WI38 (cell line): ENCODE data around the gene DNAJC1.
"Not testable (repeated sequence)": the region's sequence is repeated elsewhere in the genome, so short reads cannot be mapped to it uniquely, and the experiment has no call there.

Experiments
- H3K4me3 ChIP-seq: 2 replicates; pipeline ENCODE4 v1.5.1; 2011; ENCODE audit warnings: low read depth, mild to moderate bottlenecking, control low read depth, low read length
- CTCF ChIP-seq: IDR thresholded peaks from 2 replicates; pipeline ENCODE4 v1.5.1; 2012; ENCODE audit warnings: low read depth, mild to moderate bottlenecking, control low read depth, low read length

Gene DNAJC1

GRCh38 chr10:22034333-22034732 lies 30.8 kb upstream of the DNAJC1 start:
- TF ChIP-seq CTCF = no peak
- H3K4me3 ChIP-seq = no peak overlapping the region

GRCh38 chr10:22032268-22032667 lies 28.7 kb upstream of the DNAJC1 start:
- H3K4me3 ChIP-seq = not testable (repeated sequence)

DNA sequence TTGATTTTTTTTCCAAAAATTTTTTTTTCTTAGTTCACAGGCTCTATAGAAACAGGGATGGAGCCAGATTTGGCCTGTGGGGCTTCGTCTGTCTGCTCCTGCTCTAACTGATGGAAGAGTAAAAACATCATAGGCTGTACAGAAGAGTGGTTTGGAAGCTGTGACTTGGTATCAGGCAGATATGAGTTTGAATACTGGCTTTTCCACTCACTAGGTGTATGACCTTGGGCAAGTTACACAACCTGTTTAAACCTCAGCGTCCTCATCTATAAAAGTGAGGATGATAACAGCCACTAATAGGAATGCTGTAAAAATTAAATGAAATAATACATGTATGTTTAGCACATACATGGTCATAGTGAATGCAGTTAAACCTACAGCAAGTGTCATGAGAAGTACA lies 26.9 kb upstream of the DNAJC1 start:
- TF ChIP-seq CTCF = no peak
- no peak overlapping the region for H3K4me3 ChIP-seq

DNA sequence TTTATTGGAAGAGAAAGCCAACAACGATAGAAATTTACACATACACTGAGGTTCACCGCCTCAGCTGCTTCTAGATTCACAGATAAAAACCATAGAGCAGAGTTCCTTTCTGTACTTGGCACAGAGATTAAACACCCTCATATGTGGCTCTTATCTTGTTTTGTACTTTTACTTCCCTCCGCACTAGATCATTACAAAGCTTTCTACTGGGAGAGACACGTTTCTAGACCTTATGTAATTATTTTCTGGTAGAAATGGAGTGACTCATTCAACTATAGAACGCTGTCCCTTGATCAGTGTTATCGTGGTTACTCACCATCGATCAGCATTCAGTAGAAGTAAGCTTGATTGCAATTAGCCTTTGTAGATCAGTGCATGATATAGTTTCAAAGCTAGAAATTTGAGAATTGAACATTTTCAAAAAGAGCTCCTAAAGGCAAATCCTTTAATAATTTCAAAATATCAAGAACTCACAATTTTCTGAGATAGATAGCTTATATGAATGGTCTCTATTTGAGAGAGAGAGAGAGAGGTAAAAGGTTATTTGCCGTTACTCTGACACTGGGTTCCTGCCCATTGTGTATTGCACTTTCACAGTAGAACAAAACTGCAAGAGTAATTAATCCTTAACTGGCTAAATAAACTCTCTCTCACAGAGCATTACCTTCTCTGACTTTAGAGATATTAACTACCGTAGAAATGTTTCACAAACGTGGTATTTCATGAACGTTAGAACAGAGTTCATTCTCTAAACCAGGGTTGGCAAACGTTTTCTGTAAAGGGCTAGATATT lies 26.1 kb upstream of the DNAJC1 start:
- H3K4me3 ChIP-seq = no peak overlapping the region

GRCh38 chr10:22027364-22028238 lies 24.1 kb upstream of the DNAJC1 start:
- TF ChIP-seq CTCF = no peak
- H3K4me3 ChIP-seq = no peak overlapping the region

More for the DNA sequence above, 26.1 kb upstream of the DNAJC1 start:
- TF ChIP-seq CTCF = no peak

- TF ChIP-seq CTCF = no peak
- no peak overlapping the region for H3K4me3 ChIP-seq
Observed at GRCh38 chr10:22026287-22026686, 22.8 kb upstream of the DNAJC1 start.

DNA sequence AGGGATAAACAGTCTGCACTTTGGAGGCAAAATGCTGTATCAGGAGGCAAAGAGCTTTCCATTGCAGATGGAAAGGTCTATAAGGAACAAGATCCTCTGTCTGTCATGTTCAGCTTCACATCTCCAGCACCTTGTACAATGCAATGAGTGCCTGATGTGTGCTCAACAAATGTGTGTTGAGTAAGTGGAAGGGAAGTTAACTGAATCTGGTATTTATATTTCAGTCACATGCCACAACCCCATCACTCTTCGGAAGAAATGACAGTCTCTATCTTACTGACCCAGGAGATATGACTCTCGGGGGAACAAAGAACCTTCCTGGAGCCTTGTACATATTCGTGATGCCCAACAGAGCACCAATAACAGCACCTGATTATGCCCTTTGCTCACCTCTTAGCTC lies 20.0 kb upstream of the DNAJC1 start:
- TF ChIP-seq CTCF = no peak
- no peak overlapping the region for H3K4me3 ChIP-seq
